Naive B cell (primary cell): ENCODE data around the gene SELENOK. TPM values are rescaled to one million over a fixed set of nuclear protein-coding genes. Genes with fewer than 3 reads are reported as not detected.

ENCODE experiments used
- ATAC-seq, 2 donors: fragments of 150-1000 bp; cut with Tn5 transposase; 2 replicates each; pipeline ENCODE4 v1.10.0; 2021; ENCODE audit warnings: low read depth in 2 of 2, mild to moderate bottlenecking in 2 of 2, moderate library complexity in 2 of 2
- DNase-seq: peaks from one replicate; pipeline ENCODE4 v3.0.0; 2022
- H3K27ac Mint-ChIP-seq, 6 donors: one replicate each; pipeline ENCODE4 v1.8.0; 2020 to 2022; ENCODE audit warnings: mild to moderate bottlenecking in 6 of 6, mixed read lengths in 6 of 6, moderate library complexity in 5 of 6, inconsistent platforms in 2 of 6
- H3K27me3 Mint-ChIP-seq, 3 donors: one replicate each; pipeline ENCODE4 v1.8.0; 2021 to 2022; ENCODE audit warnings: mixed read lengths in 3 of 3, mild to moderate bottlenecking in 1 of 3
- H3K36me3 Mint-ChIP-seq, 2 donors: one replicate each; pipeline ENCODE4 v1.8.0; 2020 to 2022; ENCODE audit warnings: mixed read lengths in 2 of 2, inconsistent platforms in 1 of 2, mild to moderate bottlenecking in 1 of 2
- H3K4me1 Mint-ChIP-seq, 3 donors: one replicate each; pipeline ENCODE4 v1.8.0; 2020 to 2022; ENCODE audit warnings: mixed read lengths in 3 of 3, inconsistent platforms in 1 of 3, mild to moderate bottlenecking in 1 of 3, moderate library complexity in 1 of 3
- H3K4me3 Mint-ChIP-seq, 8 donors: one replicate each; pipeline ENCODE4 v1.8.0; 2020 to 2022; ENCODE audit warnings: mild to moderate bottlenecking in 8 of 8, mixed read lengths in 8 of 8, moderate library complexity in 8 of 8, inconsistent platforms in 2 of 8
- H3K9me3 Mint-ChIP-seq, 7 donors: one replicate each; pipeline ENCODE4 v1.8.0; 2020 to 2022; ENCODE audit warnings: mixed read lengths in 7 of 7, mild to moderate bottlenecking in 5 of 7, inconsistent platforms in 2 of 7, moderate library complexity in 1 of 7
- polyA plus RNA-seq, 6 donors: library from polyadenylated mRNA; unstranded; fragments of 300-500 nt; fragmentation: Illumina TruSeq; gene quantifications; one replicate each; pipeline ENCODE4 v1.2.3, GENCODE V29; 2021; ENCODE audit warnings: low read depth in 6 of 6

SELENOK gene
- polyA plus RNA-seq, 6 donors from 2014 or later: 104 to 137 (median 121) TPM

DNA sequence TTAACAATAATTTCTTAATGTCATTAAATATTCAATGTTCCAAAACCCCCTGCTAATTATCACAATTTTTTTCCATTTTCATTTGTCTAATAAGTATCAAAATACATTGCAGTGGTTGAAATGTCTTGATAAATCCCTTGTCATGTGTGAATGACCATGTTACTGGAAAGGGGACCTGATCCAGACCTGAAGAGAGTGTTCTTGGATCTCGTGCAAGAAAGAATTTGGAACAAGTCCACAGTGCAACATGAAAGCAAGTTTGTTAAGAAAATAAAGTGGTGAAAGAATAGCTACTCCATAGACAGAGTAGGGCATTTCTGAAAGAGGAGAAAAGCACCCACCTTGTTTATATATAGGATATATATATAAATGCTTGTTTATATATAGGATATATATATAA is 10.4 kb upstream of the SELENOK start:
- H3K9me3 Mint-ChIP-seq: peaks cover 0 to 22% (median 15%) of the 10 kb centered on the region in 7 donors
- no peak overlapping the region for H3K27ac Mint-ChIP-seq
- no peaks in the 10 kb centered on the region for H3K4me1 Mint-ChIP-seq
- H3K36me3 Mint-ChIP-seq: peaks cover 8% of the 10 kb centered on the region in 2 donors
- peaks cover 43 to 60% (median 60%) of the 10 kb centered on the region in 3 donors for H3K27me3 Mint-ChIP-seq
- no peak overlapping the region for H3K4me3 Mint-ChIP-seq
- ATAC-seq: no peak
- DNase-seq: no peak

DNA sequence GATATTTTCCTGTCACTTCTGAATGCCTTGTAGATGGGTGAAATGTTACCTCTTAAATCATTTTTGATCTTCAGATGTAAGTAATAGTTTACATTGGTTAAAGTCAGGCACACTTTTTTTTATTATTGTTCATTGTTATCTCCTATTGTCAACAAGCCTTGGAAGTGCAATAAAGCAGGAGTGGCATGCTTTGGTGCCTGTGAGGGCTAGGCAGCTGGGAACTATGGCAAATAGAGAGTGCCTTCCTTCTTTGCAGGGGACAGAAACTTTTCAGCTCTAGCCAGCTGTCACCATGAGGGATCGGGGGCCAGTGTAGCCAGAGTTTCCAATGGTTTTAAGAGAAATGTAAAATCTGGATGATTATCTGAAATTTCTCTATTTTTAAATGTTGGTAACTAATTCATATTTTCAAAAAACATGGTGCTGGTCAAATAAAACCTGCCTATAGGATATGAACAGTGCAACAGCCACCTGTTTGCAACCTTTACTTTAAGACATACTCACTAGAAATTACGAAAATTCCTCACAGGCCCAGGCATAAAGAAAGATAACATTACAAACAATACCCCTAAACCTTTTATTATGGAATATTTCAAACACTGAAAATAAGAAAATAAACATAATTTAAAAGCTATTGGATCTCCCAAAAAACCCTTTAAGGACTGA is 9.1 kb upstream of the SELENOK start:
- H3K27ac Mint-ChIP-seq: no peak overlapping the region

DNA sequence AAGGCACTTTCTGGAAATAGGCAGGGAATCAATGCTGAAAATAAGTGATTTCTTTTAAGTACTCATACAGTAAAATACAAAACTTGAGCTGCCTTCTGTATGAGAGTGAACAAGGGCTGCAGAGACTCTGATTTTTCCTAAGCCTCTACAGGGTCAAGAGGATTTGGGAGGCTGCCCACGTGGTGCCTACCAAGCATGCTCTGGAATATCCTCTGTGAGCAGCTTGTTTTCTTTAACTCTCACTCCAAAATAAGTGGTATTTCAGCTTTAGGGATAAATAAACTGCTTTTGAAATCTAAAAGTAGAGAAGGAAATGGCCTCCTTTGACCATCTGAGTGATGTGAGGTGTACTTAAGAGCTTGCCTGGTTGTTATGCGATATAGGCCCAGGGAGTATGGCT is 8.1 kb upstream of the SELENOK start:
- Mint-ChIP-seq H3K9me3 (peaks cover 0 to 5% (median 3%) of the 10 kb centered on the region in 7 donors), H3K4me1 (no peaks in the 10 kb centered on the region), H3K36me3 (no peaks in the 10 kb centered on the region), H3K4me3 (no peak overlapping the region), H3K27ac (no peak overlapping the region), H3K27me3 (peaks cover 29 to 55% (median 45%) of the 10 kb centered on the region in 3 donors)
- no peak for DNase-seq
- ATAC-seq: no peak

More for the DNA sequence above, 9.1 kb upstream of the SELENOK start:
- Mint-ChIP-seq H3K36me3 (peaks cover 0 to 1% of the 10 kb centered on the region in 2 donors), H3K4me1 (no peaks in the 10 kb centered on the region), H3K27me3 (peaks cover 32 to 55% (median 54%) of the 10 kb centered on the region in 3 donors), H3K9me3 (peaks cover 0 to 11% (median 8%) of the 10 kb centered on the region in 7 donors), H3K4me3 (no peak overlapping the region)
- ATAC-seq (no peak), DNase-seq (no peak)

DNA sequence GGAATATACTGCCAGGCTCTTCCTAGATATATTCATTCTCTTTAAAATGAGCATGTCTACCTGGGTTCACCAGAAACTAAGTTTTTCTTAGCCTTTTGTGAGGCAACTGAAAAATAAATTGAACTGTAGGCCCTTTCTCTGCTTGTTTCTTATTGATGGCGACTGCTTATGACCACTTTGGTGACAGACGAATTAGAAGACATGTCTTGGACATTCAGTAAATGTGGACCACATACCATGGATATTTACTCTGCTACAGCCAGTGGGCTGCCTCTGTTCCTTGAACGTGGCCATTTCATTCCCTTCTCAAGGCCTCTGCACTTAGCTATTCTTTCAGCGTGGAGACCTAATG is 603 bp upstream of the SELENOK start:
- no peak for DNase-seq
- peaks cover 0 to 26% (median 9%) of the 10 kb centered on the region in 3 donors for H3K27me3 Mint-ChIP-seq
- peaks cover 0 to 17% (median 2%) of the 10 kb centered on the region in 7 donors for H3K9me3 Mint-ChIP-seq
- peaks cover 10 to 26% of the 10 kb centered on the region in 2 donors for H3K36me3 Mint-ChIP-seq
- H3K4me3 Mint-ChIP-seq: peak overlapping the region; percentile 90 to 97 (median 96)
- H3K27ac Mint-ChIP-seq: peak overlapping the region; percentile 97 to 99 (median 99)
- peaks cover 31 to 35% (median 35%) of the 10 kb centered on the region in 3 donors for H3K4me1 Mint-ChIP-seq
- ATAC-seq: no peak

DNA sequence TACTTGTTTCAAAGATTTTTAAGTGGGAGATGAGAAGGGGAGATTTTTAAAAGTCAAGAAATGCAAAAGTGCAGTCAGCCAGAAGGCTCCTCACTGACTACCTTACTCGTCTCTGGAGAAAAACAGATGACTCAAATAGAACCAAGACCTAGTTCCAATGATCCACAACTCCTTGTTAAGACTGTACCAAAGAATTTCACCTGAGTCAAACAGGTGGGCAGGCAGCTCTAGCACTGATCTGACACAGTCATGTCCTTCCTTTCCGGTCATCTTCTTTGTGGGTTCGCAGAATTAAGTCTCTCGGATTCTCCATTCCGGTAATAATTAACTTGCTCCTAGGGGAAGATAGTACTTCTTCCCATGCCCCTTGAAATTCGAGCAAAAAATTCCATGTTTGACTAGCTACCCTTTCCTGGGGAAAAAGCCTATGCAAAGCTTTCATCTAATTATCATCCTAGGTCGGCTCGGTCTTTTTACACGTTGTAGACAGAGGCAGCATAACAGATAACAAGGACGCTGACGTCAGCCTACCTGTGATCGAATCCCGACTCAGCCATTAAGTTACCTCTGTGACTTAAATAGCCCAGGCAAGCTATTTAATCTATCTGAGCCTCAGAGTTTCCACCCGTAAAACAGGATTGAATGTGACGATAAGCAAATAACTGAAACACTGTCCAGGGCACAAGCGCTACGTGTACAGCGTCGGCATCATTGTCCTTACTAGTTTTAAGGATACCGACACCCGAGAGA is 758 bp downstream of the SELENOK start:
- peak; percentile 39 for DNase-seq
- H3K4me1 Mint-ChIP-seq: peaks cover 31 to 35% (median 35%) of the 10 kb centered on the region in 3 donors

DNA sequence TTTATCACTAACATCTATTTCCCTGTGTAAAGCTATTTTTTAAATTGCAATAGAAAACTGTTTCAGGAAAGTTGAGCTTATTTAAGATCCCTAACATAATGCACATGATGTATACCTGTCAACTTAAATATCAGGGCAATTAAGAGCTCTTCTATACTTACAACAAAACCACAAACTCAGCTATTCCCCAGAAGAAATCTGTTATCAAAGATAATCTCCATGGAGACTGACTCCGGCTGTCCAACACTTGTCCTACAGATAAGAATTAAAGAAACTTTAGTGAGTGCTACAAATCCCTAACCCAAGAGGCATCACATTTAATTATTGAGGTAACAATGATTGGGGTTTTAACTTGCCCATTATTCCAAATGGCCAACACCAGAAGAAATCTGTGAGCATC is 3.4 kb downstream of the SELENOK start:
- H3K4me3 Mint-ChIP-seq: peak overlapping the region in 1 of 8 donors; percentile 96
- H3K27ac Mint-ChIP-seq: peak overlapping the region in 1 of 6 donors; percentile 56
- H3K9me3 Mint-ChIP-seq: peaks cover 0 to 15% (median 0%) of the 10 kb centered on the region in 7 donors
- peaks cover 5 to 23% of the 10 kb centered on the region in 2 donors for H3K36me3 Mint-ChIP-seq
- no peaks in the 10 kb centered on the region for H3K27me3 Mint-ChIP-seq
- ATAC-seq: no peak
- DNase-seq: no peak
- H3K4me1 Mint-ChIP-seq: peaks cover 33 to 35% (median 35%) of the 10 kb centered on the region in 3 donors

More for the DNA sequence above, 758 bp downstream of the SELENOK start:
- Mint-ChIP-seq H3K36me3 (peaks cover 10 to 31% of the 10 kb centered on the region in 2 donors), H3K9me3 (peaks cover 0 to 17% (median 2%) of the 10 kb centered on the region in 7 donors), H3K27ac (peak overlapping the region; percentile 97 to 99 (median 99)), H3K27me3 (peaks cover 0 to 16% (median 0%) of the 10 kb centered on the region in 3 donors), H3K4me3 (peak overlapping the region; percentile 90 to 97 (median 96))
- ATAC-seq: peak; percentile 37 to 40

DNA sequence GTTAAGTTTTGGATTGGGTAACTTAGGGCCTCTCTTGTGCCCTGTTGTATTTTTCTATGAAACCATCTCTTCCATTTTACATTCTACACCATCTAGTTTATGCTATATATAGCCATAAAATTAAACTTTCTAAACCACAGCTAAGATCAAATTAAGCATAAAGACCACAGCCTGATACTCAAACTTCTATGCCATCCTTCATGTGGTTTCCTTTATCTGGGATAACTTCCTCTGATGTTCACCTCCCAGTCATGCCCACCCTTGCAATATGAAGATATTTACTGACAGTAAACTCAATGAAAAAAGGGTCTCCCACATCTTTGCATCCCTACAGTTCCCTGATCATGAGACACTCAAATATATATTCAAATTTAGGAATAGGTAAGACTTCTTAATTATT is 4.2 kb downstream of the SELENOK start:
- peaks cover 0 to 19% of the 10 kb centered on the region in 2 donors for H3K36me3 Mint-ChIP-seq
- H3K4me3 Mint-ChIP-seq: no peak overlapping the region
- peak overlapping the region in 1 of 6 donors; percentile 36 for H3K27ac Mint-ChIP-seq
- DNase-seq: no peak
- no peaks in the 10 kb centered on the region for H3K27me3 Mint-ChIP-seq
- peaks cover 0 to 7% (median 0%) of the 10 kb centered on the region in 7 donors for H3K9me3 Mint-ChIP-seq
- peaks cover 35 to 39% (median 37%) of the 10 kb centered on the region in 3 donors for H3K4me1 Mint-ChIP-seq
- no peak for ATAC-seq

DNA sequence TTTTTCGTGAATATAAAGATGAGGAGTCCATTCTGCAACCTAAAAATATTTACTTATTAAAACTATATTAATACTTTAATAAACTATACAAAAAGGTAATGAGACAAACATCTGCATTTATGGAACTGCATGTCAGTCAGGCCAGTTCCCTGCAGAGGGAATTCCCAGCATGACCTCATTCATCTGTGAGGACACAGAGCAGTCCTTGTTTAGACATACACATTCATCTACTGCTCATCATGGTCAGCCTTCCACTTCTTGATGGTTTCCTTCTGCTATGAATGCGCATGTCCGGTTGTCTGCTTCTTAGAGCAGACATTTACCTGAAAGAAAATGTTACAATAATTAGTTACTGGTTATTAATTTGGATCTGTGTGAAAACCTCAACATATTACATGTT is 6.4 kb downstream of the SELENOK start:
- Mint-ChIP-seq H3K27me3 (no peaks in the 10 kb centered on the region), H3K27ac (peak overlapping the region in 1 of 6 donors; percentile 36), H3K9me3 (no peaks in the 10 kb centered on the region), H3K4me1 (peaks cover 36 to 40% (median 40%) of the 10 kb centered on the region in 3 donors), H3K4me3 (no peak overlapping the region), H3K36me3 (peaks cover 6 to 19% of the 10 kb centered on the region in 2 donors)
- DNase-seq: no peak
- ATAC-seq: no peak

DNA sequence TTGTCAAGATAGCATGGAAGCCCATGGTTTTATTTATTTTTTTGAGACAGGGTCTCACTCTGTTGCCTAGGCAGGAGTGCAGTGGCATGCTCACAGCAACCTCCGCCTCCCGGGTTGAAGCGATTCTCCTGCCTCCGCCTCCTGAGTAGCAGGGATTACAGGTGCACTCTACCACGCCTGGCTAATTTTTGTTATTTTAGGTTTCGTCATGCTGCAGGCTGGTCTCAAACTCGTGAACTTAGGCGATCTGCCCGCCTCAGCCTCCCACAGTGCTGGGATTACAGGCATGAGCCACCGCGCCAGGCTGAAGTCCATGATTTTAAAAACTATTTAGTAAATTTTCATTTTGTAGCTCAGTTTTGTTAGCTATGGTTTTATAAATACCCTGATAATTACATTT is 7.0 kb downstream of the SELENOK start:
- Mint-ChIP-seq H3K36me3 (peaks cover 6 to 19% of the 10 kb centered on the region in 2 donors), H3K27me3 (no peaks in the 10 kb centered on the region), H3K27ac (no peak overlapping the region), H3K9me3 (no peaks in the 10 kb centered on the region), H3K4me3 (peak overlapping the region in 1 of 8 donors; percentile 15), H3K4me1 (peaks cover 31 to 39% (median 35%) of the 10 kb centered on the region in 3 donors)
- DNase-seq (no peak), ATAC-seq (no peak)

DNA sequence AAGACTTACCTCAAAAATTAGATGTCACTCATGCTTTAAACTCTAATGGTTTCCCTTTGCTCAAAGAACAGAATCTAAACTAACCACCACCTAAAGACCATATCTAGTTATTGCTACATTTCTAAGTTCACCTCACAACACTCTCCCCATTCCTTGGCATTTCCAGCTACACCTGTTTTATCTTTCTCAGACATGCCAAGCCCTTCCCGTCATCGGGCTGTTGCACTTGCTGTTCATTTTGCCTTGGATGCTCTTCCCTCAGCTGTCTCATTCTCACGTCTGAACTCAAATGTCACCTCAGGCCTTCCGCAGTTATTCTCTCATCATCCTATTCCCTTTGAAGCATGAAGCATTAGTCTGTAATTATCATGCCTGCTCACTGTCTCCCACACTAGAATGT is 8.7 kb downstream of the SELENOK start:
- Mint-ChIP-seq H3K27ac (peak overlapping the region; percentile 79 to 99 (median 90)), H3K4me1 (peaks cover 26 to 34% (median 29%) of the 10 kb centered on the region in 3 donors), H3K4me3 (peak overlapping the region in 7 of 8 donors; percentile 92 to 100 (median 97)), H3K27me3 (no peaks in the 10 kb centered on the region), H3K36me3 (peaks cover 13 to 14% of the 10 kb centered on the region in 2 donors), H3K9me3 (no peaks in the 10 kb centered on the region)
- DNase-seq (no peak), ATAC-seq (no peak)

DNA sequence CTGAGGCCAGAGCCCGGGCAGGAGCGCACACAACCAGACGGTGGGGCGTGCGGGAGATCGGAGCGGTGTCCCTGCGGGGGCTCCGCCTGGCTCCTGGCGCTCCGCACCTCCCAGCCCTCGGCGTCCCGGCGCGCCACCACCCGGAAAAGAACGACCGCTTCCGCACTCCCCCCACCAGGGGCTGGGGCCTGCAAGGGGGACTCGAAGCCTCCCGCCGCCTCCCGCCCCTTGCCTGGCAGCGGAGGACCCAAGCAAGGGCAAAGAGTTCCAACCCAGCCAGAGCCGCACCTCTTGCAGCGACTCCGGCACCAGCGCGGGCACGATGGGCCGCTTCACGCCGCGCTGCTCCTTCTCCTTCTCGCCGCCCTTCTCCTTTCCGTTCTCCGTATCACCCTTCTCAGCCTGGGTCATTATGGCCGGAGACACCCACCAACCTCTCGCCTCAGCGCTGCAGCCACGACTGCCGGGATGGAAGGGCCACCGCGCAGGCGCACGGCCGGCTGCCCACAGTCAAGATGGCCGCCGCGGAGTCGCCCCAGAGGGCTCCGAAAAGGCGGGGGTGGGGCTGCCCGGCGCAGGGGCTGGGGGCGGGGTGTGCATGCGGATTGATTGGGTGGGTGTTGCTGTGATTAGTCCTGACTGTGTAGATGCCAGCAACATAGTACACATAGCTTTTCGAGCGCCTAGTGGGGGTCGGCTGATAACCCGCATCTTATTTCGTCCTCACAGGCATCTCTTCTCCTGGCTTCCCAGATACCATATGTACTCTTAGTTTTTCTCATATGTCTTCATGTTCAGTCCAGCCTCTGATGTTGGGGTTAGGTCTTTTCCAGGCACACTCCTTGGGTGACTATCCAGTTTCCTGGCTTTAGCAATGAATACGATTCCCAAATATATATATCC is 9.7 kb downstream of the SELENOK start, which contains the start of gene ACTR8:
Gene ACTR8, minus strand, starts transcription at position 462 of the 903 bp plus-strand sequence. Its CDS starts 51 bp downstream, at position 411.
- Mint-ChIP-seq H3K27me3 (no peaks in the 10 kb centered on the region), H3K27ac (peak within 1 kb of the TSS; percentile 90 to 99 (median 96)), H3K36me3 (peaks cover 14 to 16% of the 10 kb centered on the region in 2 donors), H3K4me3 (peak within 1 kb of the TSS; percentile 92 to 100 (median 98)), H3K9me3 (no peaks in the 10 kb centered on the region), H3K4me1 (peaks cover 24 to 31% (median 26%) of the 10 kb centered on the region in 3 donors)
- ATAC-seq: peak; percentile 89 to 91
- DNase-seq: peak; percentile 86

DNA sequence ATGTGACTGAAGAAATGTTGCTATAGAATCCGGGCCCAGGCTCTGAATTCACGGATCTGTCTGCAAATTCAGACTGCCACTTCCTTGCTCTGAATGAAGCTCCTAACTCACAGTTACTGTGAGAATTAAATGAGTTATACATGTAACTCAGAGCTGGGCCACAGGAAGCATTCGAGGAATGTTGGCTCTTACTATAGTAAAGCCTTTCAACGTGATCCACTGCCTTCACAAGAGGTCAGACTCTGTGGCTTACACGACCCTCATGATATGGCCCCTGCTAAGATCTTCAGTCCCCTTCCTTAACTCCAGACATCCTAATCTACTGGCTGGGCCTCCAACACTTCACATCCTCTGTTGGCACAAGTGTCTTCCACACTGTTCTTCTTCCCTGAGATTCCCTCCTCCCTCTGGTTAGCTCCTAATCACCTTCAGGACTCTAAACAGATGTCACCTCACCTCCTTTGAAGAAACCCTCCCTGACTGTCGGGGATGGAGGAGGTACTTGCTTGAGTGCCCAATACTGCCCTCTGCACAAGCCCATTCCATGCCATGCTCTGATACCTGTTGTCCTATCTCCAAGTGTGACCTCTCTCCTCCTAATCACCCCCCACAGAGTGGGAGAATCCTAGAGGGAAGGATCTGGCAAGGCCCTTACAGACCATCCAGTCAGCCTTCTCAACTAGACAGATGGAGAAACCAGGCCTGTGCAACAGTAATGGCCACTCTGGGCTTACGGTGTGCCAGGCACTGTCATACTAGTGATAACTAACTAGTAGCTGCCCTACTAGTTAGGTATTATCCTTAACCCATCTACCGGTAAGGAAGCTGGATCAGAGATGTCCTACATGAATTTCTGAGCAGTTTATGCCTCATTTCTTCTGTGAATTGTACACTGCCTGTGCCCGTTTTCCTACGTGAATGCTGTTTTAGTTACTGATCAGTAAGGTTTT is 11.0 kb downstream of the SELENOK start:
- DNase-seq (no peak), ATAC-seq (no peak)
- Mint-ChIP-seq H3K27ac (peak overlapping the region in 4 of 6 donors; percentile 89 to 99 (median 94)), H3K9me3 (no peaks in the 10 kb centered on the region), H3K36me3 (peaks cover 14 to 20% of the 10 kb centered on the region in 2 donors), H3K27me3 (no peaks in the 10 kb centered on the region), H3K4me3 (peak overlapping the region; percentile 92 to 100 (median 98)), H3K4me1 (peaks cover 24 to 31% (median 26%) of the 10 kb centered on the region in 3 donors)
